A549 (cell line): ENCODE data around the gene LRRC8A.

ENCODE experiments used
- CEBPB ChIP-seq, 2 experiments: fragments of >200 bp in 1 of 2; sonication (Bioruptor Twin) in 1 of 2; formaldehyde crosslinking in 1 of 2; IDR thresholded peaks; 2 replicates each; pipeline ENCODE4 v1.6.1; 2012 to 2016
- CHD4 ChIP-seq: fragments of 200-600 bp; sonication (generic); IDR thresholded peaks from 2 replicates; pipeline ENCODE4 v1.6.1; 2016; ENCODE audit warnings: antibody characterized with exemption, mild to moderate bottlenecking, borderline replicate concordance
- CTCF ChIP-seq: fragments of >200 bp; sonication (Bioruptor Twin); formaldehyde crosslinking; IDR thresholded peaks from 3 replicates; pipeline ENCODE4 v1.5.1; 2016
- EP300 ChIP-seq, 2 experiments: fragments of >200 bp; sonication (Bioruptor Twin); formaldehyde crosslinking; IDR thresholded peaks; 2 replicates in 1 of 2; 3 replicates in 1 of 2; pipeline ENCODE4 v1.6.1; 2016 to 2017
- ESRRA ChIP-seq: fragments of 150-350 bp; IDR thresholded peaks from 2 replicates; pipeline ENCODE4 v1.6.1; 2014; ENCODE audit warnings: mild to moderate bottlenecking, low read length, borderline replicate concordance
- JUNB ChIP-seq: fragments of >200 bp; sonication (Bioruptor Twin); formaldehyde crosslinking; IDR thresholded peaks from 2 replicates; pipeline ENCODE4 v1.6.1; 2016
- MAZ ChIP-seq: fragments of 150-350 bp; IDR thresholded peaks from 2 replicates; pipeline ENCODE4 v1.6.1; 2014; ENCODE audit warnings: antibody characterized with exemption, low read depth, low read length, borderline replicate concordance
- MYC ChIP-seq: IDR thresholded peaks from 2 replicates; pipeline ENCODE4 v1.6.1; 2012; ENCODE audit warnings: mild to moderate bottlenecking, inconsistent platforms, low read length, improper control_type of control experiment, borderline replicate concordance
- POLR2A ChIP-seq: IDR thresholded peaks from 2 replicates; pipeline ENCODE4 v1.6.1; 2012; ENCODE audit warnings: mild to moderate bottlenecking, low read length
- ZFP36 ChIP-seq: fragments of 450-650 bp; IDR thresholded peaks from 2 replicates; pipeline ENCODE4 v1.6.1; 2014; ENCODE audit warnings: borderline replicate concordance; ENCODE audit not compliant: partially characterized antibody
- TF ChIP-seq, protein P1 (sequence below): IDR thresholded peaks from 2 replicates; pipeline ENCODE4 v1.6.1; 2012
- TF ChIP-seq, protein P2 (sequence below): fragments of 250-450 bp; sonication (Bioruptor Pico); IDR thresholded peaks from 2 replicates; pipeline ENCODE4 v1.5.0; 2021; ENCODE audit warnings: mild to moderate bottlenecking, moderate library complexity, borderline replicate concordance
- TF ChIP-seq, protein P3 (sequence below): fragments of 200-600 bp; sonication (generic); IDR thresholded peaks from 2 replicates; pipeline ENCODE4 v1.6.1; 2016; ENCODE audit warnings: antibody characterized with exemption, mild to moderate bottlenecking, moderate library complexity

GRCh38 chr9:128923493-128923883 lies 41.6 kb downstream of the LRRC8A start:
- TF ChIP-seq, protein P1, sequence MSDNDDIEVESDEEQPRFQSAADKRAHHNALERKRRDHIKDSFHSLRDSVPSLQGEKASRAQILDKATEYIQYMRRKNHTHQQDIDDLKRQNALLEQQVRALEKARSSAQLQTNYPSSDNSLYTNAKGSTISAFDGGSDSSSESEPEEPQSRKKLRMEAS = no peak
- TF ChIP-seq CTCF (no peak), JUNB (no peak), EP300 (IDR thresholded peaks at IDR 0.05) (no peak), CEBPB (IDR thresholded peaks at IDR 0.05) (peak; percentile 72 to 93; a peak in 3 of 4 replicates), MYC (no peak), ESRRA (no peak), POLR2A (no peak), ZFP36 (no peak), MAZ (no peak), CHD4 (no peak)
- TF ChIP-seq, protein P2, sequence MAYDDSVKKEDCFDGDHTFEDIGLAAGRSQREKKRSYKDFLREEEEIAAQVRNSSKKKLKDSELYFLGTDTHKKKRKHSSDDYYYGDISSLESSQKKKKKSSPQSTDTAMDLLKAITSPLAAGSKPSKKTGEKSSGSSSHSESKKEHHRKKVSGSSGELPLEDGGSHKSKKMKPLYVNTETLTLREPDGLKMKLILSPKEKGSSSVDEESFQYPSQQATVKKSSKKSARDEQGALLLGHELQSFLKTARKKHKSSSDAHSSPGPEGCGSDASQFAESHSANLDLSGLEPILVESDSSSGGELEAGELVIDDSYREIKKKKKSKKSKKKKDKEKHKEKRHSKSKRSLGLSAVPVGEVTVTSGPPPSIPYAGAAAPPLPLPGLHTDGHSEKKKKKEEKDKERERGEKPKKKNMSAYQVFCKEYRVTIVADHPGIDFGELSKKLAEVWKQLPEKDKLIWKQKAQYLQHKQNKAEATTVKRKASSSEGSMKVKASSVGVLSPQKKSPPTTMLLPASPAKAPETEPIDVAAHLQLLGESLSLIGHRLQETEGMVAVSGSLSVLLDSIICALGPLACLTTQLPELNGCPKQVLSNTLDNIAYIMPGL = no peak
- TF ChIP-seq, protein P3, sequence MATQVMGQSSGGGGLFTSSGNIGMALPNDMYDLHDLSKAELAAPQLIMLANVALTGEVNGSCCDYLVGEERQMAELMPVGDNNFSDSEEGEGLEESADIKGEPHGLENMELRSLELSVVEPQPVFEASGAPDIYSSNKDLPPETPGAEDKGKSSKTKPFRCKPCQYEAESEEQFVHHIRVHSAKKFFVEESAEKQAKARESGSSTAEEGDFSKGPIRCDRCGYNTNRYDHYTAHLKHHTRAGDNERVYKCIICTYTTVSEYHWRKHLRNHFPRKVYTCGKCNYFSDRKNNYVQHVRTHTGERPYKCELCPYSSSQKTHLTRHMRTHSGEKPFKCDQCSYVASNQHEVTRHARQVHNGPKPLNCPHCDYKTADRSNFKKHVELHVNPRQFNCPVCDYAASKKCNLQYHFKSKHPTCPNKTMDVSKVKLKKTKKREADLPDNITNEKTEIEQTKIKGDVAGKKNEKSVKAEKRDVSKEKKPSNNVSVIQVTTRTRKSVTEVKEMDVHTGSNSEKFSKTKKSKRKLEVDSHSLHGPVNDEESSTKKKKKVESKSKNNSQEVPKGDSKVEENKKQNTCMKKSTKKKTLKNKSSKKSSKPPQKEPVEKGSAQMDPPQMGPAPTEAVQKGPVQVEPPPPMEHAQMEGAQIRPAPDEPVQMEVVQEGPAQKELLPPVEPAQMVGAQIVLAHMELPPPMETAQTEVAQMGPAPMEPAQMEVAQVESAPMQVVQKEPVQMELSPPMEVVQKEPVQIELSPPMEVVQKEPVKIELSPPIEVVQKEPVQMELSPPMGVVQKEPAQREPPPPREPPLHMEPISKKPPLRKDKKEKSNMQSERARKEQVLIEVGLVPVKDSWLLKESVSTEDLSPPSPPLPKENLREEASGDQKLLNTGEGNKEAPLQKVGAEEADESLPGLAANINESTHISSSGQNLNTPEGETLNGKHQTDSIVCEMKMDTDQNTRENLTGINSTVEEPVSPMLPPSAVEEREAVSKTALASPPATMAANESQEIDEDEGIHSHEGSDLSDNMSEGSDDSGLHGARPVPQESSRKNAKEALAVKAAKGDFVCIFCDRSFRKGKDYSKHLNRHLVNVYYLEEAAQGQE = no peak
